ENCODE results near the gene EDAR.

- no peak for TF ChIP-seq EZH2 (IDR thresholded peaks at IDR 0.05; ENCODE audit: borderline replicate concordance, low read length)
- no peak for TF ChIP-seq CTCF (IDR thresholded peaks at IDR 0.05; ENCODE audit: low read length)
Observed at GRCh38 chr2:108917526-108917925, 71.5 kb downstream of the EDAR start.
